HG03575 (cell line): Measurements from ENCODE around the gene BACE2.

Experiments used
- ATAC-seq: cut with Tn5 transposase; IDR thresholded peaks from one replicate; pipeline ENCODE4 v1.9.1; 2021; ENCODE audit not compliant: unreplicated experiment, insufficient number of reproducible peaks, low FRiP score; ENCODE audit errors: extremely low read depth

BACE2 gene

GRCh38 chr21:41167348-41168342 is at the start of gene BACE2:
BACE2 (plus strand) TSS chr21:41168160; CDS start chr21:41168264, 104 bp downstream.
- ATAC-seq, result no peak

- no peak for ATAC-seq
Observed at GRCh38 chr21:41119901-41120300, 48.1 kb upstream of the BACE2 start.

GRCh38 chr21:41120997-41121396 is 47.0 kb upstream of the BACE2 start:
- no peak for ATAC-seq

- ATAC-seq, result no peak
Observed at GRCh38 chr21:41121785-41122415, 46.1 kb upstream of the BACE2 start.

- ATAC-seq, result no peak
Observed at GRCh38 chr21:41124641-41125201, 43.2 kb upstream of the BACE2 start.

GRCh38 chr21:41128981-41129380 is 39.0 kb upstream of the BACE2 start:
- ATAC-seq, result no peak

GRCh38 chr21:41130883-41131282 is 37.1 kb upstream of the BACE2 start:
- no peak for ATAC-seq

GRCh38 chr21:41133874-41134522 is 34.0 kb upstream of the BACE2 start:
- ATAC-seq, result no peak

GRCh38 chr21:41135746-41136145 is 32.2 kb upstream of the BACE2 start:
- ATAC-seq, result no peak

GRCh38 chr21:41136286-41136685 is 31.7 kb upstream of the BACE2 start:
- ATAC-seq, result no peak

GRCh38 chr21:41137401-41137800 is 30.6 kb upstream of the BACE2 start:
- ATAC-seq, result no peak

- no peak for ATAC-seq
Observed at GRCh38 chr21:41137889-41138288, 30.1 kb upstream of the BACE2 start.

GRCh38 chr21:41138711-41139110 is 29.2 kb upstream of the BACE2 start:
- no peak for ATAC-seq

- ATAC-seq, result no peak
Observed at GRCh38 chr21:41139275-41139674, 28.7 kb upstream of the BACE2 start.

GRCh38 chr21:41139951-41140350 is 28.0 kb upstream of the BACE2 start:
- ATAC-seq, result no peak

GRCh38 chr21:41141031-41141457 is 26.9 kb upstream of the BACE2 start:
- ATAC-seq, result no peak

GRCh38 chr21:41142051-41142795 is 25.7 kb upstream of the BACE2 start:
- no peak for ATAC-seq

GRCh38 chr21:41143596-41144325 is 24.2 kb upstream of the BACE2 start:
- ATAC-seq, result no peak
